NCI-H146 treated with DMSO at 0.1 percent for 48 hours (cell line): ENCODE data around the gene KLK1.
A peak's percentile ranks its signal among the peaks of the same experiment; 100 is the strongest.

ENCODE experiments used
- DNase-seq: peaks from one replicate; lab custom pipeline; 2025; ENCODE audit not compliant: unreplicated experiment; lab: John Stamatoyannopoulos, UW

KLK1 gene

DNA sequence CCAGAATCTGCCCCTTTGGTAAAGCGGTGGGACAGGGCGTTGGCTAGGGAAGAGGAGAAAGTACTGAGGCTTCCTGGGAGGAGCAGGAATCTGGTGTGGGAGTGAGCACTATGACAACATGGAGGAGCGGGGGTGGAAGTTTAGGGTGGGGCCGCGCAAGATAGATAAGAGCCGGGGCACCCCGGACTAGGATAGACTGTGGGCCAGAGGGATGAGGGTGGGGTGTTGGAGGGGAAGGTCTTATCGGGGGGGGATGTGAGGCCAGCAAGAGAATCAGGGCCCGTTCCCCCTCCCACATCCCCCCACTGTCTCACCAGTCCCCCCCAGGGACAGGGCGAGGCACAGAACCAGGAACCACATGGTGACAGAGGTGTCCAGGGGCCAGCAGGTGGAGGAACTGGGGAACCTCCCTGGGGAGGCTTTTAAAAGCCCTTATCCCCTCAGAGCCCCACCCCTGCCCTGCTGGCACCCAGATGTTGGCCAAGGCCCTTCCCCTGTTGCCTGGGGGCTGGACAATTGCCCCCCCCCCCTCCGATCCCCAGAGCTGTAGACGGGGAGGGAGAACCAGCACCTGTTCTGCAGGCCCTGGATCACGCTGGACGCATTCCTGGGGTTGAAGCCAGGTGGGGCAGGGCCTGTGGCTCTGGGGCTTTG lies at the start of gene KLK1:
Gene KLK1 (minus strand): TSS at position 399 of the 654 bp plus-strand sequence. CDS start 39 bp downstream, at position 360.
- DNase-seq: no peak

DNA sequence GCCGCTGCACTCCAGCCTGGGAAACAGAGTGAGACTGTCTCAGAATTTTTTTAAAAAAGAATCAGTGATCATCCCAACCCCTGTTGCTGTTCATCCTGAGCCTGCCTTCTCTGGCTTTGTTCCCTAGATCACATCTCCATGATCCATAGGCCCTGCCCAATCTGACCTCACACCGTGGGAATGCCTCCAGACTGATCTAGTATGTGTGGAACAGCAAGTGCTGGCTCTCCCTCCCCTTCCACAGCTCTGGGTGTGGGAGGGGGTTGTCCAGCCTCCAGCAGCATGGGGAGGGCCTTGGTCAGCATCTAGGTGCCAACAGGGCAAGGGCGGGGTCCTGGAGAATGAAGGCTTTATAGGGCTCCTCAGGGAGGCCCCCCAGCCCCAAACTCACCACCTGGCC lies 49.5 kb upstream of the KLK1 start, which contains the start of gene KLK2:
Gene KLK2 (plus strand): TSS at position 384 of the 400 bp plus-strand sequence. CDS start 35 bp downstream, outside the sequence.
- no peak for DNase-seq

- DNase-seq: peak; percentile 69
These were observed 47.0 kb upstream of the KLK1 start for GRCh38 chr19:50870417-50871089.

DNA sequence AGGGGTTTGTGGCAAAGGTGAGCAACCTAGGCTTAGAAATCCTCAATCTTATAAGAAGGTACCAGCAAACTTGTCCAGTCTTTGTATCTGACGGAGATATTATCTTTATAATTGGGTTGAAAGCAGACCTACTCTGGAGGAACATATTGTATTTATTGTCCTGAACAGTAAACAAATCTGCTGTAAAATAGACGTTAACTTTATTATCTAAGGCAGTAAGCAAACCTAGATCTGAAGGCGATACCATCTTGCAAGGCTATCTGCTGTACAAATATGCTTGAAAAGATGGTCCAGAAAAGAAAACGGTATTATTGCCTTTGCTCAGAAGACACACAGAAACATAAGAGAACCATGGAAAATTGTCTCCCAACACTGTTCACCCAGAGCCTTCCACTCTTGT lies 45.9 kb upstream of the KLK1 start:
- no peak for DNase-seq

GRCh38 chr19:50861496-50862286 lies 38.1 kb upstream of the KLK1 start:
- no peak for DNase-seq

GRCh38 chr19:50861010-50861409 lies 37.4 kb upstream of the KLK1 start:
- DNase-seq: no peak

- no peak for DNase-seq
These were observed 36.3 kb upstream of the KLK1 start for GRCh38 chr19:50859849-50860248.

GRCh38 chr19:50858886-50859285 lies 35.3 kb upstream of the KLK1 start:
- peak; percentile 97 for DNase-seq

DNA sequence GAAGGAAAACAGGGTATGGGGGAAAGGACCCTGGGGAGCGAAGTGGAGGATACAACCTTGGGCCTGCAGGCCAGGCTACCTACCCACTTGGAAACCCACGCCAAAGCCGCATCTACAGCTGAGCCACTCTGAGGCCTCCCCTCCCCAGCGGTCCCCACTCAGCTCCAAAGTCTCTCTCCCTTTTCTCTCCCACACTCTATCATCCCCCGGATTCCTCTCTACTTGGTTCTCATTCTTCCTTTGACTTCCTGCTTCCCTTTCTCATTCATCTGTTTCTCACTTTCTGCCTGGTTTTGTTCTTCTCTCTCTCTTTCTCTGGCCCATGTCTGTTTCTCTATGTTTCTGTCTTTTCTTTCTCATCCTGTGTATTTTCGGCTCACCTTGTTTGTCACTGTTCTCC lies 33.8 kb upstream of the KLK1 start:
- DNase-seq: no peak

- no peak for DNase-seq
These were observed 31.2 kb upstream of the KLK1 start, which contains the start of gene KLK3 for GRCh38 chr19:50854636-50855410. Gene KLK3, plus strand, starts transcription at chr19:50854915. Its CDS starts 41 bp downstream, at chr19:50854956.

GRCh38 chr19:50851620-50852019 lies 28.0 kb upstream of the KLK1 start:
- no peak for DNase-seq

- no peak for DNase-seq
These were observed 27.2 kb upstream of the KLK1 start for GRCh38 chr19:50850738-50851137.

DNA sequence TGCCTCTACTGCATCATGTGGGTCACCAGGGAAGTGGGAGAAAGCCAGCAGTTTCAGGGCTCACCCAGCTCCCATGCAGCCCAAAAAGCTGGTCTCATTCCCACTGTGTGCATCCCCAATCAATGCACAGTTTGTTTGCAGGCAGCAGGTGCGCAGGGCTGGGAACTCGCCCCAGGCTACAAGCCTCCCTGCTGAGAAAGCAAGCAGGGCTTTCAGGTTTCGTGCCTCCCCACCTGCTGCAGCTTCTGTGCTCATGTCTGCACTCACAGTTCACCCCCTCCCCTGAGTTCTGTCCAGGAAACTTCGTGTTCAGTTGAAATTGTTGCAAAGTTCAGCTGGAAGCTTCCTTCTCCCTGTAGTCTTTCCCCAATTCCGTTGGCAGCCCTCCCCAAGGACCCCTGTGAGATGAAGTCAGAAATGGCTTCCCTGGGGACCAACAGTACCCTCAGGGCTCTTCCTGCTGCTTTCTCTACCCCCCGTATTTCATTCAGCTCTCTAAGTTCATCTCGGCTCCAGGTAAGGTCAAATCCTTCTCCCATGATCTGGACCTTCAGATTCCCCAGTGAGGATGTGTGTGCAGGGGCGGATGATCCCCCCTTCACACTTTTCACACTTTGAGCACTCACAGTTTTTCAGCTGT lies 20.8 kb upstream of the KLK1 start:
- peak; percentile 97 for DNase-seq

DNA sequence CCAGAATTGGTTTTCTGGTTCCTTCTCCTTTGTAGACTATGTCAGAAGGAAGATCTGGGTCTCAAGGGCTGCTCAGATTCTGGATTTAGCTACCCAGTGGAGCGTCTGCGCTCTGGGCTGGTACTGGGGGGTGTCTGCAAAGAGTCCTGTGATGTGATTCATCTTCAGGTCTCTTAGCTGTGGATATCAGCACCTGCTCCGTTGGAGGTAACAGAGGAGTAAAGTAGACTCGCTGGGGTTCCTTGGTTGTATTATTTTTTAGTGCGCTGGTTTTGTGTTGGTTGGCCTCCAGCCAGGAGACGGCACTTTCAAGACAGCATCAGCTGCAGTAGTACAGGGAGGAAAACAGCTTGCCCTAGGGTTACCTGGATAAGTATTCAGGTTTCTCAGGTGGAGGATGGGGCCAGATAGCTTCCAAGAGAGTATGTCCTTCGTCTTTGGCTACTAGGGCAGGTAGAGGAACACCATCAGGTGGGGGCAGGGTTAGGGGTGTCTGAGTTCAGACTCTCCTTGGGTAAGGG lies 20.2 kb upstream of the KLK1 start:
- DNase-seq: peak; percentile 81

DNA sequence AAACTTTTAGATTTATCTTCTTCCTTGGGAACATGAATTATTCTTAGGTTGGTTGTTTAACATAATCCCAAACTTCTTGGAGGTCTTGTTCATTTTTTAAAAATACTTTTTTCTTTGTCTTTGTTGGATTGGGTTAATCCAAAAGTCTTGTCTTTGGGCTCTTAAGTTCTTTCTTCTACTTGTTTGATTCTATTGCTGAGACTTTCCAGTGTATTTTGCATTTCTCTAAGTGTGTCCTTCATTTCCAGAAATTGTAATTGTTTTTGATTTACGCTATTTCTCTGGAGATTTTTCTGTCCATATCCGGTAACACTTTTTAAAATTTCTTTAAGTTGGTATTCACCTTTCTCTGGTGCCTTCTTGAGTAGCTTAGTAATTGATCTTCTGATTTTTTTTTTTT lies 19.6 kb upstream of the KLK1 start:
- no peak for DNase-seq

GRCh38 chr19:50842130-50842529 lies 18.5 kb upstream of the KLK1 start:
- DNase-seq: peak; percentile 27

GRCh38 chr19:50839712-50840655 lies 16.4 kb upstream of the KLK1 start:
- DNase-seq: no peak

- DNase-seq: no peak
These were observed 14.7 kb upstream of the KLK1 start for GRCh38 chr19:50838239-50838638.

- no peak for DNase-seq
These were observed 13.7 kb upstream of the KLK1 start for GRCh38 chr19:50837300-50837699.
